ENCODE data around the gene ENTPD6.
A peak's percentile ranks its signal among the peaks of the same experiment; 100 is the strongest.

The ENTPD6 gene

DNA sequence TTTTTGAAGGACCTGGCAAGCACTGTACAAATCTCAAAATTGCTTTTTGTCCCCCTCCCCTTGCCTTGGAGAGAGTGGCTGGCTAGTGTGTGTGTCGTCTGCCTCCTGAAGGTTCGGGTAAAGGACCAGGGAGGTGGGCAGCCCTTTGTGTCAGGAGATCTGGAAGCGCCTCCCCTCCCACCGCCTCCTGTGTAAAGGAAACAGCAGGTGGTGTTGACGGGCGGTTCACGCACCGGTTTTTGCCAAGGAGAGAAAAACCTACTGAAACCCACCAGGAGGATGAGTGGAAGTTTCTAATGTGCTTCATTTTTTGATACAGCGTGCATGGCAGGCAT is 1.2 kb downstream of the ENTPD6 start:
- no peak for DNase-seq (ENCODE audit: extremely low read depth, low read depth)
- TF ChIP-seq, protein P1, sequence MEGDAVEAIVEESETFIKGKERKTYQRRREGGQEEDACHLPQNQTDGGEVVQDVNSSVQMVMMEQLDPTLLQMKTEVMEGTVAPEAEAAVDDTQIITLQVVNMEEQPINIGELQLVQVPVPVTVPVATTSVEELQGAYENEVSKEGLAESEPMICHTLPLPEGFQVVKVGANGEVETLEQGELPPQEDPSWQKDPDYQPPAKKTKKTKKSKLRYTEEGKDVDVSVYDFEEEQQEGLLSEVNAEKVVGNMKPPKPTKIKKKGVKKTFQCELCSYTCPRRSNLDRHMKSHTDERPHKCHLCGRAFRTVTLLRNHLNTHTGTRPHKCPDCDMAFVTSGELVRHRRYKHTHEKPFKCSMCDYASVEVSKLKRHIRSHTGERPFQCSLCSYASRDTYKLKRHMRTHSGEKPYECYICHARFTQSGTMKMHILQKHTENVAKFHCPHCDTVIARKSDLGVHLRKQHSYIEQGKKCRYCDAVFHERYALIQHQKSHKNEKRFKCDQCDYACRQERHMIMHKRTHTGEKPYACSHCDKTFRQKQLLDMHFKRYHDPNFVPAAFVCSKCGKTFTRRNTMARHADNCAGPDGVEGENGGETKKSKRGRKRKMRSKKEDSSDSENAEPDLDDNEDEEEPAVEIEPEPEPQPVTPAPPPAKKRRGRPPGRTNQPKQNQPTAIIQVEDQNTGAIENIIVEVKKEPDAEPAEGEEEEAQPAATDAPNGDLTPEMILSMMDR (IDR thresholded peaks at IDR 0.05; ENCODE audit: low read depth, low read length, missing control alignments): no peak
- peak overlapping the region; percentile 98 for H3K4me3 ChIP-seq (replicated peaks; ENCODE audit: low read depth, low read length)

DNA sequence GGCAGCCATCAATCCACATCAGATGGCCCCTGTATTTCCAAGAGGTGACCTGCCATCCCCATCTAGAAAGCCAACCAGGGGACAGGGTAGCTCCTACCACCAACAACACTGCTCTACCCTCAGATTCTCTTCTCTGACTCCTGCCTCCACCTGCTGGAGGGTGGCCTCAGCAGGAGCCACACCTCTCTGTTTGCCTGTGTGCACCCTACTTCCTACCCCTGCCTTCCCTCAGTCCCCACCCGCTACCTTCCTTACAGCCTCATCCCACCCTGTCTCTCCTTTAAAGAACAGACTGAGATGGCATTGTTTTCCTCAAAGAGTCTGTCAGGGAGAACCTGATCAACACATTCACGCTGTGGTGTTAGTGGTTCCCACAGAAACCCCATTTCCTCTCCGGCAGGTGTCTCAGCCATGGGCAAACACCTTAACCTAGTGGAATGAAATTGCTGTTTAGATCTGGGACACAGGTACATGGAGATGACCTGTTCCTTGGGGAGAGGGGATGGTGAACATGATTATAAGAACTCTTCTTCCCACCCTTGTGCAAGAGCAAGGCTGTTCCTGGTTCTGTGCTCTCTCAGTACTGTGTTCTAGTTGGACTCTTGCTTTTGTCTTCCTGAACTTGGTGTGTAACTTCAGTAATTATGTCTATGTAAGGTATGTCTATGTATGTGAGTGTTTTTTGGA is 1.8 kb downstream of the ENTPD6 start:
- no peak for DNase-seq (ENCODE audit: extremely low read depth, low read depth)
- H3K4me3 ChIP-seq (replicated peaks; ENCODE audit: low read depth, low read length): peak overlapping the region; percentile 98
- TF ChIP-seq, protein P1 (IDR thresholded peaks at IDR 0.05; ENCODE audit: low read depth, low read length, missing control alignments): no peak

DNA sequence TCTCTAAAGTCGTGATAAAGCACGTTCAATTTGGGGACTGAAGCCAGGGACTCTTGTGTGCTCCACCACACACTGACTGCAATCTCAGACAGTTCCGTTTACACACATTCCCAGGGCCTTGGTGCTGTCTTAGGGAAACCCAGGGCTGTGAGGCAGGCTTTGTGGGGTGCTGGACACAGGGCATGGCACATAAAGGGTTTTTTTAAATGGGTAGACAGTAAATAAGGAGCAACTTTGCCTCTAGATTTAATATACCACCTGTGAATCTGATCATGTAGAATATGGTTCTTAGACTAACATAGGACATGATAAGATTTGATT is 2.3 kb downstream of the ENTPD6 start:
- no peak for DNase-seq (ENCODE audit: extremely low read depth, low read depth)
- TF ChIP-seq, protein P1 (IDR thresholded peaks at IDR 0.05; ENCODE audit: low read depth, low read length, missing control alignments): no peak
- no peak overlapping the region for H3K4me3 ChIP-seq (replicated peaks; ENCODE audit: low read depth, low read length)

DNA sequence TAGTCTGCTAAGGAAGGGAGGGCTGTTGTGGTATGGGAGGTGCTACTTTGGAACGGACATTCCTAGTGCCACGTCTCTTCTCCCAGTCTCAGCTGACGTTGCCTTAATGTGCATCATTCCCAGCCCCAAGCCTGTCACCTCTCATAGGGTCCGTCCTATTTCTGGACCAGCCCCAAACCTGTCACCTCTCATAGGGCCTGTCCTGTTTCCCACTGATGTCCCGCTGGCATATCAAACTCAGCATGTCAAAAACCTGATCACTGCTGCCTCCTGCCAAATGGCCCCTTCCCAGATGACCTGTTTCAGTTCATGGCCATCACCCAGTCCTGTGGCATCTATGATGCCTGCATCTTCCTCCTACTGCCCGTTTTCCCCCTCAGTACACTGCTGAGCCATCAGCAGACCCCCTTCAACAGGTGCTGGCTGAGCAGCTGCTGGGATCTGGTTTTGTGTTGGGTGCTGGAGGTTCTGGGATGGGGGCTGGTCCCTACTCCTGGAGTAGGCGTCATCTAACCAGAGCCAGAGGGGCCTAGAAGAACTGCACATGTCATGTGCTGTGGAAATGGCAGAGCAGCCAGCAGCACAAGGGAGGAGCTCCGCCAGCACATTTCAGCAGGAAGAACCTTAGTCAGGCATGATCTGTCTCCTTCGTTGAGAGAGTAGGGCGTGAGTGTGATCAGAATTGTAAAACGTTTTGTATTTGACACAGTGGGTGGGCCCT is 3.3 kb downstream of the ENTPD6 start:
- TF ChIP-seq, protein P1 (IDR thresholded peaks at IDR 0.05; ENCODE audit: low read depth, low read length, missing control alignments): no peak
- H3K4me3 ChIP-seq (replicated peaks; ENCODE audit: low read depth, low read length): no peak overlapping the region
- DNase-seq (ENCODE audit: extremely low read depth, low read depth): no peak

DNA sequence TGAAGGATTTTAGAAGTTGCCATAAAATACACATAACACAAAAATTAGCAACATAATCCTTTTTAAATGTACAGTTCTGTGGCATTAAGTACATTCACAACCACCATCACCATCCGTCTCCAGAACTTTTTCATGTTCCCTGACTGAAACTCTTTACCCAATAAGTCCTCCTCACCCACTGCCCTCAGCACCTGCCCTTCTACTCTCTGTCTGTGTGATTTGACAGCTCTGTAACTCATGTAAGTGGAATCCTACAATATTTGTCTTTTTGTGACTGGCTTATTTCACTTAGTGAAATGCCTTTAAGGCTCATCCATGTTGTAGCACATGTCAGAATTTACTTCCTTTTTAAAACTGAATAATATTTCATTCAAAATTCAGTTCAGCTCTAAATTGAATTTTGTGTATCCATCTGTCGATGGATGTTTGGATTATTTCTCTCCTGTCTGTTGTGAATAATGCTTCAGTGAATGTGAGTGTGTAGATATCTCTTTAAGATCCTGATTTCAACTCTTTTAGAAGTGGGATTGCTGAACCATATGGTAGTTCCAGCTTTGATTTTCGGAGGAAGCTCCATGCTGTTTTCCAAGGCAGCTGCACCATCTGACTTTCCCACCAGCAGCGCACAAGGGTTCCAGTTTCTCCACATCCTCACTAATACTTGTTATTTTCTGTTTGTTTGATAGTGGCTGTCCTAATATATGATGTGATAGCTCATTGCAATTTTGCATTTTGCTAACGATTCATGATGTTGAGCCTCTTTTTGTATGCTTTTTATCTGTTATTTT is 4.2 kb downstream of the ENTPD6 start:
- DNase-seq (ENCODE audit: extremely low read depth, low read depth): no peak
- TF ChIP-seq, protein P1 (IDR thresholded peaks at IDR 0.05; ENCODE audit: low read depth, low read length, missing control alignments): no peak
- H3K4me3 ChIP-seq (replicated peaks; ENCODE audit: low read depth, low read length): no peak overlapping the region

DNA sequence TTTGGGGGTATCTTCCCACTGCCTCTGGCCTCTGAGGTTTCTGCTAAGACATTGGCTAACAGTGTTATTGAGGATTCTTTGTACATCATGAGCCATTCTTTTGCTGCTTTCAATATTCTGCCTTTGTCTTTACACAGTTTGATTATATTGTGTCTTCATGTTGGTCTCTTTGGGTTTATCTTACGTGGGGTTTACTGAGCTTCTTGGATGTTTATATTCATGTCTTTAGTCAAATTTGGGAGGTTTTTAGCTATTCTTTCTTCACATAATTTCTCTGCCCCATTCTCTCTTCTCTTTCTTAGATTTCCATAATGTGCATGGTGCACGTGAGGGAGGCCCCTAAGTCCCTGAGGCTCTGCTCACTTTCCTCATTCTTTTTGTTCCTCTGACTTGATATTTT is 7.6 kb downstream of the ENTPD6 start:
- no peak for DNase-seq (ENCODE audit: extremely low read depth, low read depth)
- no peak overlapping the region for H3K4me3 ChIP-seq (replicated peaks; ENCODE audit: low read depth, low read length)
- TF ChIP-seq, protein P1 (IDR thresholded peaks at IDR 0.05; ENCODE audit: low read depth, low read length, missing control alignments): no peak
